Skeletal muscle satellite cell (primary cell): ENCODE results near the gene DIAPH3.

Source experiments
- H3K27me3 ChIP-seq: 2 replicates; pipeline ENCODE4 v1.7.0; 2013; ENCODE audit warnings: low read length; ENCODE audit not compliant: control insufficient read depth, insufficient read depth
- H3K36me3 ChIP-seq: 2 replicates; pipeline ENCODE4 v1.7.0; 2013; ENCODE audit warnings: mild to moderate bottlenecking, control low read depth, low read length; ENCODE audit not compliant: insufficient read depth
- H3K4me1 ChIP-seq: 2 replicates; pipeline ENCODE4 v1.7.0; 2013; ENCODE audit warnings: low read length; ENCODE audit not compliant: control insufficient read depth, insufficient read depth
- H3K4me2 ChIP-seq: 2 replicates; pipeline ENCODE4 v1.7.0; 2013; ENCODE audit warnings: mild to moderate bottlenecking, low read length
- H3K4me3 ChIP-seq: 2 replicates; pipeline ENCODE4 v1.7.0; 2013; ENCODE audit warnings: low read length
- H3K9ac ChIP-seq: 2 replicates; pipeline ENCODE4 v1.7.0; 2013; ENCODE audit warnings: mild to moderate bottlenecking, low read depth, low read length, moderate library complexity
- H3K9me3 ChIP-seq: replicated peaks from 2 replicates; pipeline ENCODE4 v1.7.0; 2013; ENCODE audit warnings: mild to moderate bottlenecking, control low read depth, low read length

The DIAPH3 gene

GRCh38 chr13:59885076-59885475 lies 278.7 kb downstream of the DIAPH3 start:
- Histone ChIP-seq H3K9me3 (no peaks in the 10 kb centered on the region), H3K4me2 (no peak overlapping the region), H3K4me1 (peaks cover 4% of the 10 kb centered on the region), H3K36me3 (no peaks in the 10 kb centered on the region), H3K4me3 (no peak overlapping the region), H3K9ac (no peak overlapping the region), H3K27me3 (no peaks in the 10 kb centered on the region)

- Histone ChIP-seq H3K9me3 (no peaks in the 10 kb centered on the region), H3K9ac (no peak overlapping the region)
These were observed 279.8 kb downstream of the DIAPH3 start for GRCh38 chr13:59883885-59884284.

GRCh38 chr13:59880468-59880867 lies 283.3 kb downstream of the DIAPH3 start:
- no peak overlapping the region for H3K4me3 ChIP-seq

More at GRCh38 chr13:59883885-59884284, 279.8 kb downstream of the DIAPH3 start:
- no peaks in the 10 kb centered on the region for H3K36me3 ChIP-seq
- no peak overlapping the region for H3K4me2 ChIP-seq
- no peaks in the 10 kb centered on the region for H3K27me3 ChIP-seq
- H3K4me1 ChIP-seq, result peaks cover 14% of the 10 kb centered on the region
- H3K4me3 ChIP-seq, result no peak overlapping the region

GRCh38 chr13:59879281-59879680 lies 284.4 kb downstream of the DIAPH3 start:
- Histone ChIP-seq H3K27me3 (no peaks in the 10 kb centered on the region), H3K36me3 (no peaks in the 10 kb centered on the region), H3K4me1 (peaks cover 23% of the 10 kb centered on the region), H3K9ac (no peak overlapping the region), H3K4me3 (no peak overlapping the region), H3K4me2 (no peak overlapping the region), H3K9me3 (no peaks in the 10 kb centered on the region)

More at GRCh38 chr13:59880468-59880867, 283.3 kb downstream of the DIAPH3 start:
- no peaks in the 10 kb centered on the region for H3K9me3 ChIP-seq
- H3K9ac ChIP-seq, result no peak overlapping the region
- H3K4me2 ChIP-seq, result peak overlapping the region; percentile 49
- H3K27me3 ChIP-seq, result no peaks in the 10 kb centered on the region
- H3K36me3 ChIP-seq, result no peaks in the 10 kb centered on the region
- H3K4me1 ChIP-seq, result peaks cover 23% of the 10 kb centered on the region

- H3K4me2 ChIP-seq, result no peak overlapping the region
- no peaks in the 10 kb centered on the region for H3K27me3 ChIP-seq
- H3K4me1 ChIP-seq, result peaks cover 23% of the 10 kb centered on the region
- H3K4me3 ChIP-seq, result no peak overlapping the region
- H3K36me3 ChIP-seq, result no peaks in the 10 kb centered on the region
- no peaks in the 10 kb centered on the region for H3K9me3 ChIP-seq
- H3K9ac ChIP-seq, result no peak overlapping the region
These were observed 285.8 kb downstream of the DIAPH3 start for GRCh38 chr13:59877933-59878332.

GRCh38 chr13:59874973-59875372 lies 288.8 kb downstream of the DIAPH3 start:
- H3K4me3 ChIP-seq, result no peak overlapping the region

GRCh38 chr13:59873856-59874255 lies 289.9 kb downstream of the DIAPH3 start:
- no peak overlapping the region for H3K9ac ChIP-seq
- no peaks in the 10 kb centered on the region for H3K9me3 ChIP-seq
- H3K36me3 ChIP-seq, result no peaks in the 10 kb centered on the region
- H3K4me3 ChIP-seq, result no peak overlapping the region
- H3K4me2 ChIP-seq, result no peak overlapping the region
- H3K4me1 ChIP-seq, result peaks cover 9% of the 10 kb centered on the region
- no peaks in the 10 kb centered on the region for H3K27me3 ChIP-seq

More at GRCh38 chr13:59874973-59875372, 288.8 kb downstream of the DIAPH3 start:
- Histone ChIP-seq H3K27me3 (no peaks in the 10 kb centered on the region), H3K4me2 (no peak overlapping the region), H3K9ac (no peak overlapping the region), H3K4me1 (peaks cover 19% of the 10 kb centered on the region), H3K36me3 (no peaks in the 10 kb centered on the region), H3K9me3 (no peaks in the 10 kb centered on the region)

GRCh38 chr13:59873309-59873708 lies 290.4 kb downstream of the DIAPH3 start:
- H3K4me1 ChIP-seq, result peaks cover 8% of the 10 kb centered on the region
- H3K4me2 ChIP-seq, result no peak overlapping the region
- no peaks in the 10 kb centered on the region for H3K27me3 ChIP-seq
- H3K9me3 ChIP-seq, result no peaks in the 10 kb centered on the region
- no peak overlapping the region for H3K9ac ChIP-seq
- H3K4me3 ChIP-seq, result no peak overlapping the region
- no peaks in the 10 kb centered on the region for H3K36me3 ChIP-seq

- Histone ChIP-seq H3K9me3 (no peaks in the 10 kb centered on the region), H3K4me2 (no peak overlapping the region), H3K4me1 (peaks cover 3% of the 10 kb centered on the region), H3K9ac (no peak overlapping the region), H3K36me3 (no peaks in the 10 kb centered on the region), H3K27me3 (no peaks in the 10 kb centered on the region), H3K4me3 (no peak overlapping the region)
These were observed 295.9 kb downstream of the DIAPH3 start for GRCh38 chr13:59867867-59868266.

GRCh38 chr13:59865398-59865797 lies 298.3 kb downstream of the DIAPH3 start:
- H3K4me1 ChIP-seq, result peaks cover 3% of the 10 kb centered on the region
- no peaks in the 10 kb centered on the region for H3K9me3 ChIP-seq
- no peak overlapping the region for H3K9ac ChIP-seq
- H3K36me3 ChIP-seq, result no peaks in the 10 kb centered on the region
- no peak overlapping the region for H3K4me3 ChIP-seq
- H3K4me2 ChIP-seq, result no peak overlapping the region
- no peaks in the 10 kb centered on the region for H3K27me3 ChIP-seq

- no peaks in the 10 kb centered on the region for H3K9me3 ChIP-seq
- no peak overlapping the region for H3K4me3 ChIP-seq
- no peak overlapping the region for H3K9ac ChIP-seq
- no peaks in the 10 kb centered on the region for H3K27me3 ChIP-seq
- H3K36me3 ChIP-seq, result no peaks in the 10 kb centered on the region
- no peak overlapping the region for H3K4me2 ChIP-seq
- H3K4me1 ChIP-seq, result peaks cover 3% of the 10 kb centered on the region
These were observed 300.1 kb downstream of the DIAPH3 start for GRCh38 chr13:59863621-59864020.

- H3K9ac ChIP-seq, result no peak overlapping the region
- H3K4me2 ChIP-seq, result no peak overlapping the region
- no peaks in the 10 kb centered on the region for H3K9me3 ChIP-seq
- no peaks in the 10 kb centered on the region for H3K27me3 ChIP-seq
- peaks cover 3% of the 10 kb centered on the region for H3K4me1 ChIP-seq
- no peaks in the 10 kb centered on the region for H3K36me3 ChIP-seq
- H3K4me3 ChIP-seq, result no peak overlapping the region
These were observed 302.1 kb downstream of the DIAPH3 start for GRCh38 chr13:59861676-59862075.
